ENCODE measurements around the gene OSER1.

OSER1 gene

GRCh38 chr20:44173846-44174245 lies 36.7 kb downstream of the OSER1 start:
- no peak overlapping the region for H3K4me3 ChIP-seq (ENCODE audit: control insufficient read depth in 1 of 7, extremely low read depth in 1 of 7, insufficient read depth in 4 of 7, low read depth in 2 of 7, low read length in 6 of 7)
- H3K27ac ChIP-seq (ENCODE audit: insufficient read depth in 1 of 2, low read depth in 1 of 2, low read length in 2 of 2, poor library complexity in 1 of 2, severe bottlenecking in 2 of 2), result no peak overlapping the region
- WGBS (ENCODE audit: insufficient coverage), result 89% methylated on average over 7 of the region's 8 CpGs
- DNase-seq, result no peak
- ChIA-PET POLR2A (no interaction called here), CTCF (no interaction called here)
- H3K36me3 ChIP-seq (ENCODE audit: control insufficient read depth in 4 of 4, insufficient read depth in 4 of 4, low read length in 3 of 4), result no peaks in the 10 kb centered on the region
- H3K4me1 ChIP-seq (ENCODE audit: control extremely low read depth in 1 of 4, control insufficient read depth in 4 of 4, insufficient read depth in 4 of 4, low read length in 3 of 4), result peaks cover 0 to 3% (median 0%) of the 10 kb centered on the region in 4 experiments
- peaks cover 12 to 38% (median 29%) of the 10 kb centered on the region in 5 experiments for H3K27me3 ChIP-seq (replicated peaks in 2 of 5; ENCODE audit: control insufficient read depth in 4 of 5, insufficient read depth in 5 of 5, low read length in 4 of 5)
- H3K9me3 ChIP-seq (ENCODE audit: control extremely low read depth in 1 of 5, control insufficient read depth in 4 of 5, insufficient read depth in 2 of 5, low read depth in 1 of 5, low read length in 4 of 5), result peaks cover 0 to under 1% (median 0%) of the 10 kb centered on the region in 5 experiments

- POLR2A ChIA-PET, result no interaction called here
- CTCF ChIA-PET, result interaction anchor here (0.8 to 1.5 kb wide), 3 partner anchors 17 to 55 kb away, joined by 3 read pairs; no protein-coding TSS in a partner anchor
- no peak for DNase-seq
- H3K36me3 ChIP-seq (ENCODE audit: control insufficient read depth in 4 of 4, insufficient read depth in 4 of 4, low read length in 3 of 4), result no peaks in the 10 kb centered on the region
- H3K27ac ChIP-seq (ENCODE audit: insufficient read depth in 1 of 2, low read depth in 1 of 2, low read length in 2 of 2, poor library complexity in 1 of 2, severe bottlenecking in 2 of 2), result no peak overlapping the region
- H3K4me1 ChIP-seq (ENCODE audit: control extremely low read depth in 1 of 4, control insufficient read depth in 4 of 4, insufficient read depth in 4 of 4, low read length in 3 of 4), result peaks cover 0 to 3% (median 0%) of the 10 kb centered on the region in 4 experiments
- H3K4me3 ChIP-seq (ENCODE audit: control insufficient read depth in 1 of 7, extremely low read depth in 1 of 7, insufficient read depth in 4 of 7, low read depth in 2 of 7, low read length in 6 of 7), result no peak overlapping the region
- H3K9me3 ChIP-seq (ENCODE audit: control extremely low read depth in 1 of 5, control insufficient read depth in 4 of 5, insufficient read depth in 2 of 5, low read depth in 1 of 5, low read length in 4 of 5), result peaks cover 0 to 2% (median 0%) of the 10 kb centered on the region in 5 experiments
- peaks cover 9 to 40% (median 27%) of the 10 kb centered on the region in 5 experiments for H3K27me3 ChIP-seq (replicated peaks in 2 of 5; ENCODE audit: control insufficient read depth in 4 of 5, insufficient read depth in 5 of 5, low read length in 4 of 5)
- WGBS (ENCODE audit: insufficient coverage), result 91% methylated on average over 5 of the region's 5 CpGs
These were observed 37.5 kb downstream of the OSER1 start for GRCh38 chr20:44173116-44173515.

DNA sequence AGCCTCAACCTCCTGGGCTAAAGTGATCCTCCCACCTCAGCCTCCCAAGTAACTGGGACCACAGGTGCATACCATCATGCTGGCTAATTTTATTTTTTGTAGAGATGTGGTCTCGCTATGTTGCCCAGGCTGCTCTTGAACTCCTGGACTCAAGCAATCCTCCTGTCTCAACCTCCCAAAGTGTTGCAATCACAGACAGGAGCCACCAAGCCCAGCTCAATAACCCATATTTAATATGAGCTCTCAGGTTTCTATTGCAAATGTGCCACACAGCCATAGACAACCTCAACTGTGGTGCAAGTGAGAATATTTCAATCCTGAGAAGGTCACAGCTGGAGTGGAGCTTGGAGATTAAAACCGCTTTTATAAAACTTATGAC lies 38.0 kb downstream of the OSER1 start:
- peaks cover 0 to 3% (median 0%) of the 10 kb centered on the region in 4 experiments for H3K4me1 ChIP-seq (ENCODE audit: control extremely low read depth in 1 of 4, control insufficient read depth in 4 of 4, insufficient read depth in 4 of 4, low read length in 3 of 4)
- no peaks in the 10 kb centered on the region for H3K36me3 ChIP-seq (ENCODE audit: control insufficient read depth in 4 of 4, insufficient read depth in 4 of 4, low read length in 3 of 4)
- no peak for DNase-seq
- no peak overlapping the region for H3K27ac ChIP-seq (ENCODE audit: insufficient read depth in 1 of 2, low read depth in 1 of 2, low read length in 2 of 2, poor library complexity in 1 of 2, severe bottlenecking in 2 of 2)
- POLR2A ChIA-PET, result no interaction called here
- no peak overlapping the region for H3K4me3 ChIP-seq (ENCODE audit: control insufficient read depth in 1 of 7, extremely low read depth in 1 of 7, insufficient read depth in 4 of 7, low read depth in 2 of 7, low read length in 6 of 7)
- CTCF ChIA-PET, result interaction anchor here (0.7 to 1.5 kb wide), 4 partner anchors 8 to 54 kb away, joined by 3 read pairs; no protein-coding TSS in a partner anchor
- peaks cover 8 to 40% (median 27%) of the 10 kb centered on the region in 5 experiments for H3K27me3 ChIP-seq (replicated peaks in 2 of 5; ENCODE audit: control insufficient read depth in 4 of 5, insufficient read depth in 5 of 5, low read length in 4 of 5)
- peaks cover 0 to 2% (median 0%) of the 10 kb centered on the region in 5 experiments for H3K9me3 ChIP-seq (ENCODE audit: control extremely low read depth in 1 of 5, control insufficient read depth in 4 of 5, insufficient read depth in 2 of 5, low read depth in 1 of 5, low read length in 4 of 5)
- WGBS (ENCODE audit: insufficient coverage), result no CpG with 5 or more reads among the region's 2 CpGs

GRCh38 chr20:44171775-44172571 lies 38.6 kb downstream of the OSER1 start:
- DNase-seq, result peak in 2 of 3 donors; percentile 6 to 27
- H3K4me3 ChIP-seq (ENCODE audit: control insufficient read depth in 1 of 7, extremely low read depth in 1 of 7, insufficient read depth in 4 of 7, low read depth in 2 of 7, low read length in 6 of 7), result no peak overlapping the region
- ChIA-PET CTCF (interaction anchor here (0.7 to 1.5 kb wide), 5 partner anchors 9 to 54 kb away, joined by 3 read pairs; no protein-coding TSS in a partner anchor), POLR2A (no interaction called here)
- H3K36me3 ChIP-seq (ENCODE audit: control insufficient read depth in 4 of 4, insufficient read depth in 4 of 4, low read length in 3 of 4), result no peaks in the 10 kb centered on the region
- H3K9me3 ChIP-seq (ENCODE audit: control extremely low read depth in 1 of 5, control insufficient read depth in 4 of 5, insufficient read depth in 2 of 5, low read depth in 1 of 5, low read length in 4 of 5), result peaks cover 0 to 2% (median 0%) of the 10 kb centered on the region in 5 experiments
- 92% methylated on average over 1 of the region's 6 CpGs for WGBS (ENCODE audit: insufficient coverage)
- peaks cover 0 to 3% (median 0%) of the 10 kb centered on the region in 4 experiments for H3K4me1 ChIP-seq (ENCODE audit: control extremely low read depth in 1 of 4, control insufficient read depth in 4 of 4, insufficient read depth in 4 of 4, low read length in 3 of 4)
- H3K27ac ChIP-seq (ENCODE audit: insufficient read depth in 1 of 2, low read depth in 1 of 2, low read length in 2 of 2, poor library complexity in 1 of 2, severe bottlenecking in 2 of 2), result no peak overlapping the region
- peaks cover 6 to 43% (median 29%) of the 10 kb centered on the region in 5 experiments for H3K27me3 ChIP-seq (replicated peaks in 2 of 5; ENCODE audit: control insufficient read depth in 4 of 5, insufficient read depth in 5 of 5, low read length in 4 of 5)

- no peak overlapping the region for H3K27ac ChIP-seq (ENCODE audit: insufficient read depth in 1 of 2, low read depth in 1 of 2, low read length in 2 of 2, poor library complexity in 1 of 2, severe bottlenecking in 2 of 2)
- DNase-seq, result no peak
- WGBS (ENCODE audit: insufficient coverage), result 61% methylated on average over 7 of the region's 7 CpGs
- ChIA-PET POLR2A (no interaction called here), CTCF (interaction anchor here (0.9 kb wide), 1 partner anchor 45 kb away, joined by 3 read pairs; no protein-coding TSS in a partner anchor)
- no peak overlapping the region for H3K4me3 ChIP-seq (ENCODE audit: control insufficient read depth in 1 of 7, extremely low read depth in 1 of 7, insufficient read depth in 4 of 7, low read depth in 2 of 7, low read length in 6 of 7)
- peaks cover 0 to 2% (median 0%) of the 10 kb centered on the region in 5 experiments for H3K9me3 ChIP-seq (ENCODE audit: control extremely low read depth in 1 of 5, control insufficient read depth in 4 of 5, insufficient read depth in 2 of 5, low read depth in 1 of 5, low read length in 4 of 5)
- H3K4me1 ChIP-seq (ENCODE audit: control extremely low read depth in 1 of 4, control insufficient read depth in 4 of 4, insufficient read depth in 4 of 4, low read length in 3 of 4), result peaks cover 0 to 3% (median 0%) of the 10 kb centered on the region in 4 experiments
- no peaks in the 10 kb centered on the region for H3K36me3 ChIP-seq (ENCODE audit: control insufficient read depth in 4 of 4, insufficient read depth in 4 of 4, low read length in 3 of 4)
- H3K27me3 ChIP-seq (replicated peaks in 2 of 5; ENCODE audit: control insufficient read depth in 4 of 5, insufficient read depth in 5 of 5, low read length in 4 of 5), result peaks cover 6 to 47% (median 31%) of the 10 kb centered on the region in 5 experiments
These were observed 39.7 kb downstream of the OSER1 start for GRCh38 chr20:44170816-44171410.

- ChIA-PET POLR2A (no interaction called here), CTCF (no interaction called here)
- Histone ChIP-seq H3K27me3 (replicated peaks in 2 of 5; ENCODE audit: control insufficient read depth in 4 of 5, insufficient read depth in 5 of 5, low read length in 4 of 5) (peaks cover 6 to 54% (median 31%) of the 10 kb centered on the region in 5 experiments), H3K27ac (ENCODE audit: insufficient read depth in 1 of 2, low read depth in 1 of 2, low read length in 2 of 2, poor library complexity in 1 of 2, severe bottlenecking in 2 of 2) (no peak overlapping the region), H3K9me3 (ENCODE audit: control extremely low read depth in 1 of 5, control insufficient read depth in 4 of 5, insufficient read depth in 2 of 5, low read depth in 1 of 5, low read length in 4 of 5) (peaks cover 0 to 2% (median 0%) of the 10 kb centered on the region in 5 experiments), H3K36me3 (ENCODE audit: control insufficient read depth in 4 of 4, insufficient read depth in 4 of 4, low read length in 3 of 4) (no peaks in the 10 kb centered on the region), H3K4me1 (ENCODE audit: control extremely low read depth in 1 of 4, control insufficient read depth in 4 of 4, insufficient read depth in 4 of 4, low read length in 3 of 4) (peaks cover 0 to 3% (median 0%) of the 10 kb centered on the region in 4 experiments), H3K4me3 (ENCODE audit: control insufficient read depth in 1 of 7, extremely low read depth in 1 of 7, insufficient read depth in 4 of 7, low read depth in 2 of 7, low read length in 6 of 7) (no peak overlapping the region)
- no peak for DNase-seq
- WGBS (ENCODE audit: insufficient coverage), result 100% methylated on average over 1 of the region's 3 CpGs
These were observed 42.8 kb downstream of the OSER1 start for GRCh38 chr20:44167736-44168135.

DNA sequence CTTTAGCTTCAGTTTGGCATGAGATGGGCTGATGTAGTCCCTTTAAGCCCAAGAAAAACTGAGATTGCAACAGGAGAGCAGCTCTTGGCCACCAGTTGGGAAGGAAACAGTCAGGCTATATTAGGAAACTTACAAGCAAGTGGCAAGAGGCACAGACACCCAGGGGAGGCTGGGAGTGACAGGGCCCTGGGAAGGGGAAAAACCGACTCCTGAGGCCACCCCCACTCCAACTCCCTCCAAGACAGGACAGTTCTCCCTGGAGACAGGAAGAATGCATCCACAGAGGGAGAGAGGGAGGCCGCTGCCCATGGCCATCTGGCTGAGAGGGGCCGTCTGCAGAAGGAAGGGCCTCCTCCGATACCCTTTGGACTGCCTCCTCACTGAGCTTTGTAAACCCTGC lies 44.1 kb downstream of the OSER1 start:
- POLR2A ChIA-PET, result no interaction called here
- CTCF ChIA-PET, result no interaction called here
- 79% methylated on average over 3 of the region's 4 CpGs for WGBS (ENCODE audit: insufficient coverage)
- DNase-seq, result no peak
- no peaks in the 10 kb centered on the region for H3K36me3 ChIP-seq (ENCODE audit: control insufficient read depth in 4 of 4, insufficient read depth in 4 of 4, low read length in 3 of 4)
- H3K27me3 ChIP-seq (replicated peaks in 2 of 5; ENCODE audit: control insufficient read depth in 4 of 5, insufficient read depth in 5 of 5, low read length in 4 of 5), result peaks cover 4 to 46% (median 23%) of the 10 kb centered on the region in 5 experiments
- H3K9me3 ChIP-seq (ENCODE audit: control extremely low read depth in 1 of 5, control insufficient read depth in 4 of 5, insufficient read depth in 2 of 5, low read depth in 1 of 5, low read length in 4 of 5), result peaks cover 0 to 2% (median 0%) of the 10 kb centered on the region in 5 experiments
- peaks cover 0 to 2% (median 0%) of the 10 kb centered on the region in 4 experiments for H3K4me1 ChIP-seq (ENCODE audit: control extremely low read depth in 1 of 4, control insufficient read depth in 4 of 4, insufficient read depth in 4 of 4, low read length in 3 of 4)
- H3K4me3 ChIP-seq (ENCODE audit: control insufficient read depth in 1 of 7, extremely low read depth in 1 of 7, insufficient read depth in 4 of 7, low read depth in 2 of 7, low read length in 6 of 7), result no peak overlapping the region
- no peak overlapping the region for H3K27ac ChIP-seq (ENCODE audit: insufficient read depth in 1 of 2, low read depth in 1 of 2, low read length in 2 of 2, poor library complexity in 1 of 2, severe bottlenecking in 2 of 2)

Measured in common myeloid progenitor, CD34-positive (primary cell).